GDM1 (cell line): ENCODE data around the gene S100A12.

Source experiments
- DNase-seq: peaks from one replicate; lab custom pipeline; 2025; lab: John Stamatoyannopoulos, UW

S100A12 gene

DNA sequence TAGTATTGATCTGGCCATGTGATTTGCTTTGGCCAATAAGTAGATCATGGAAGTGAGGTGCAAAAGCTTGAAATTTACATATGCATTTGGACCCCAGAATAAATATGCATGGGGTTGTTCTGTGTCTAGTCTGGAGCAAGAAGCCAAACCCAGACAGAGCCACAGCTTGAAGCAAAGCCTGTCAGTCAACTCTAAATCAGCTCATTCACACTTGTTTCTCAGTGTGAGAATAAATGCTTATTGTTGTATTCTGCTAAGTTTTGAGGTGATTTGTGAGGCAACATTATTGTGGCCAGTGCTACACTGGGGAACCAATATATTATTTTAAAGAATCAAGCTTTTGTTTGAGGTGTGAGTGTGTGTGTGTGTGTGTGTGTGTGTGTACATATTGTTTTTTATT is 50.5 kb downstream of the S100A12 start:
- DNase-seq: no peak
